ENCODE data around the gene C1orf105. TPM values are rescaled to one million over a fixed set of nuclear protein-coding genes. Genes with fewer than 3 reads are reported as not detected.

The C1orf105 gene
- total RNA-seq, 4 donors from 2014 or later, result not detected

GRCh38 chr1:172452536-172453152 is 32.2 kb downstream of the C1orf105 start:
- Histone ChIP-seq H3K9me3 (no peaks in the 10 kb centered on the region), H3K36me3 (no peaks in the 10 kb centered on the region), H3K4me1 (peaks cover 7 to 34% (median 11%) of the 10 kb centered on the region in 3 donors), H3K27me3 (no peaks in the 10 kb centered on the region), H3K27ac (no peak overlapping the region), H3K4me3 (no peak overlapping the region)
- WGBS, 2 donors, result 75 to 89% methylated on average over 7 of the region's 7 CpGs
- intact Hi-C loops (cut with DNase I), result loop anchor here (10.0 kb wide), 1 partner anchor 262 kb away; no protein-coding TSS in a partner anchor
- TF ChIP-seq POLR2A (IDR thresholded peaks at IDR 0.05) (no peak), CTCF (IDR thresholded peaks at IDR 0.05) (no peak)
- no peak for DNase-seq

- WGBS, 2 donors, result 58 to 72% methylated on average over 6 of the region's 6 CpGs
Observed at GRCh38 chr1:172453153-172453545, 32.7 kb downstream of the C1orf105 start.

GRCh38 chr1:172453607-172454006 is 33.1 kb downstream of the C1orf105 start:
- no peak for TF ChIP-seq POLR2A (IDR thresholded peaks at IDR 0.05)
- no peak for TF ChIP-seq CTCF (IDR thresholded peaks at IDR 0.05)
- H3K9me3 ChIP-seq, result no peaks in the 10 kb centered on the region
- intact Hi-C loops (cut with DNase I), result loop anchor here (10.0 kb wide), 1 partner anchor 261 kb away; no protein-coding TSS in a partner anchor
- 21 to 31% methylated on average over 1 of the region's 1 CpG for WGBS, 2 donors
- H3K27ac ChIP-seq, result no peak overlapping the region
- peaks cover 7 to 27% (median 11%) of the 10 kb centered on the region in 3 donors for H3K4me1 ChIP-seq
- H3K36me3 ChIP-seq, result no peaks in the 10 kb centered on the region
- no peaks in the 10 kb centered on the region for H3K27me3 ChIP-seq
- no peak overlapping the region for H3K4me3 ChIP-seq
- no peak for DNase-seq

More at GRCh38 chr1:172453153-172453545, 32.7 kb downstream of the C1orf105 start:
- no peak for DNase-seq
- TF ChIP-seq CTCF (IDR thresholded peaks at IDR 0.05), result no peak
- TF ChIP-seq POLR2A (IDR thresholded peaks at IDR 0.05), result no peak
- Histone ChIP-seq H3K36me3 (no peaks in the 10 kb centered on the region), H3K27me3 (no peaks in the 10 kb centered on the region), H3K4me3 (no peak overlapping the region), H3K27ac (no peak overlapping the region), H3K4me1 (peaks cover 7 to 30% (median 11%) of the 10 kb centered on the region in 3 donors), H3K9me3 (no peaks in the 10 kb centered on the region)
- intact Hi-C loops (cut with DNase I), result loop anchor here (10.0 kb wide), 1 partner anchor 262 kb away; no protein-coding TSS in a partner anchor

GRCh38 chr1:172455451-172455850 is 35.0 kb downstream of the C1orf105 start:
- H3K4me3 ChIP-seq, result no peak overlapping the region
- H3K36me3 ChIP-seq, result no peaks in the 10 kb centered on the region
- WGBS, 2 donors, result 67 to 86% methylated on average over 1 of the region's 1 CpG

More at GRCh38 chr1:172455451-172455850, 35.0 kb downstream of the C1orf105 start:
- no peak for DNase-seq
- Histone ChIP-seq H3K27me3 (no peaks in the 10 kb centered on the region), H3K4me1 (peaks cover 0 to 20% (median 0%) of the 10 kb centered on the region in 3 donors), H3K27ac (no peak overlapping the region), H3K9me3 (no peaks in the 10 kb centered on the region)
- intact Hi-C loops (cut with DNase I), result loop anchor here (10.0 kb wide), 1 partner anchor 259 kb away; no protein-coding TSS in a partner anchor
- TF ChIP-seq CTCF (IDR thresholded peaks at IDR 0.05), result no peak

All from esophagus squamous epithelium (tissue), 5 donors.